Right lobe of liver (tissue), 4 donors: Measurements from ENCODE around the gene MS4A6E.
A peak's percentile ranks its signal among the peaks of the same experiment; 100 is the strongest.

ENCODE experiments used
- CTCF ChIP-seq, 4 donors: fragments of 200-600 bp in 3 of 4; fragments of 450-650 bp in 1 of 4; IDR thresholded peaks; one replicate each; pipeline versions ENCODE4 v1.5.1 to v1.8.0; 2016 to 2022; ENCODE audit warnings: antibody characterized with exemption in 4 of 4, mild to moderate bottlenecking in 2 of 4
- POLR2A ChIP-seq: fragments of 450-650 bp; IDR thresholded peaks from one replicate; pipeline ENCODE4 v1.6.1; 2017; ENCODE audit warnings: antibody characterized with exemption, mild to moderate bottlenecking
- donor health status: DM: no; HTN: no; CAD: no.
- donor health status: DM: no; HTN: no; CAD: no.
- donor health status: DM: no; HTN: yes; CAD: no.

- TF ChIP-seq CTCF (IDR thresholded peaks at IDR 0.05) (peak; percentile 72 to 74 (median 74)), POLR2A (no peak)
These were observed 36.8 kb downstream of the MS4A6E start for GRCh38 chr11:60363542-60364470.
